Measurements from ENCODE around the gene PGAP1. TPM values are rescaled to one million over a fixed set of nuclear protein-coding genes. Genes with fewer than 3 reads are reported as not detected.

The PGAP1 gene
- total RNA-seq, 1 experiment from 2014 or later, result 3.5 TPM

DNA sequence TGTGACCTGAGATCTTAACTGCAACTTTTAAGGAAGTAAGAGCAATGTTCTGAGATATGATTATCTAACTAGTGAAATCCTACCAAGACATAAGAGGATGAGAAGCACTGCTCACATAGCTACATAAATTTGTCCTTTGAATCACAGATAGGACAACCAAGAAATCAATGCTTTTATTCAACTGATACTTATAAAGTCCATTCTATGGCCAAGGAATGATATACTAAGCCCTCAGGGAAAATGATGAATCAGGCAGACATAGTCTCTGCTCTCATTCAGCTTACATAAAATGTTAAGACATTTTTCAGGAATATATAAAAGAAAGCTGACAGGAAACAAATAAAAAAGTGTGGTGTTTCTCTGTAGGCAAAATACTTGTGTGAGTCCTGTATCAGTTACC is 39.1 kb downstream of the PGAP1 start:
- DNase-seq (no peak), ATAC-seq (peak; percentile 24; the same call in 1 of the 2 replicates)
- H2AFZ ChIP-seq (ENCODE audit: low read length), result no peak overlapping the region
- no peaks in the 10 kb centered on the region for H3F3A ChIP-seq (ENCODE audit: low read length, unreplicated experiment)
- H3K27me3 ChIP-seq (ENCODE audit: low read length), result no peaks in the 10 kb centered on the region
- no peak overlapping the region for H3K27ac ChIP-seq (ENCODE audit: low read length)
- H3K79me2 ChIP-seq (ENCODE audit: low read length), result no peaks in the 10 kb centered on the region
- no peak for TF ChIP-seq EZH2 (IDR thresholded peaks at IDR 0.05; ENCODE audit: low read length, unreplicated experiment)
- no peak for TF ChIP-seq EZH2phosphoT487 (IDR thresholded peaks at IDR 0.05; ENCODE audit: borderline replicate concordance, low read length)
- TF ChIP-seq, protein P1, sequence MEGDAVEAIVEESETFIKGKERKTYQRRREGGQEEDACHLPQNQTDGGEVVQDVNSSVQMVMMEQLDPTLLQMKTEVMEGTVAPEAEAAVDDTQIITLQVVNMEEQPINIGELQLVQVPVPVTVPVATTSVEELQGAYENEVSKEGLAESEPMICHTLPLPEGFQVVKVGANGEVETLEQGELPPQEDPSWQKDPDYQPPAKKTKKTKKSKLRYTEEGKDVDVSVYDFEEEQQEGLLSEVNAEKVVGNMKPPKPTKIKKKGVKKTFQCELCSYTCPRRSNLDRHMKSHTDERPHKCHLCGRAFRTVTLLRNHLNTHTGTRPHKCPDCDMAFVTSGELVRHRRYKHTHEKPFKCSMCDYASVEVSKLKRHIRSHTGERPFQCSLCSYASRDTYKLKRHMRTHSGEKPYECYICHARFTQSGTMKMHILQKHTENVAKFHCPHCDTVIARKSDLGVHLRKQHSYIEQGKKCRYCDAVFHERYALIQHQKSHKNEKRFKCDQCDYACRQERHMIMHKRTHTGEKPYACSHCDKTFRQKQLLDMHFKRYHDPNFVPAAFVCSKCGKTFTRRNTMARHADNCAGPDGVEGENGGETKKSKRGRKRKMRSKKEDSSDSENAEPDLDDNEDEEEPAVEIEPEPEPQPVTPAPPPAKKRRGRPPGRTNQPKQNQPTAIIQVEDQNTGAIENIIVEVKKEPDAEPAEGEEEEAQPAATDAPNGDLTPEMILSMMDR (conservative IDR thresholded peaks at IDR 0.05; ENCODE audit: low read depth, low read length), result no peak
- H3K9me3 ChIP-seq (ENCODE audit: low read length), result no peaks in the 10 kb centered on the region
- no peaks in the 10 kb centered on the region for H3K4me1 ChIP-seq (ENCODE audit: insufficient read depth, low read length)
- no peak overlapping the region for H3K4me2 ChIP-seq (ENCODE audit: low read length)
- POLR2A ChIA-PET (ENCODE audit: unreplicated experiment), result interaction anchor here (0.6 kb wide), 1 partner anchor 40 kb away, joined by 3 read pairs; no protein-coding TSS in a partner anchor
- no peak overlapping the region for H3K9ac ChIP-seq (ENCODE audit: low read length)
- no peaks in the 10 kb centered on the region; the same call in 1 of the 2 replicates for H3K36me3 ChIP-seq (ENCODE audit: low read depth, low read length)
- H3K4me3 ChIP-seq (ENCODE audit: low read length), result no peak overlapping the region
- CTCF ChIA-PET, result no interaction called here
- H3K9me2 ChIP-seq (replicated peaks; ENCODE audit: low read length), result no peaks in the 10 kb centered on the region
- BruUV-seq (replicated peaks), result no TSS peak
- no peaks in the 10 kb centered on the region for H4K20me1 ChIP-seq (ENCODE audit: low read length)
- intact Hi-C loops (cut with micrococcal nuclease), result no loop called here

- Histone ChIP-seq H2AFZ (ENCODE audit: low read length) (no peak overlapping the region), H3K27me3 (ENCODE audit: low read length) (no peaks in the 10 kb centered on the region), H3K36me3 (ENCODE audit: low read depth, low read length) (no peaks in the 10 kb centered on the region; the same call in 1 of the 2 replicates), H3K4me3 (ENCODE audit: low read length) (no peak overlapping the region), H3K27ac (ENCODE audit: low read length) (no peak overlapping the region), H3K4me2 (ENCODE audit: low read length) (no peak overlapping the region), H3K9ac (ENCODE audit: low read length) (no peak overlapping the region), H3F3A (ENCODE audit: low read length, unreplicated experiment) (no peaks in the 10 kb centered on the region), H4K20me1 (ENCODE audit: low read length) (no peaks in the 10 kb centered on the region), H3K9me3 (ENCODE audit: low read length) (no peaks in the 10 kb centered on the region), H3K4me1 (ENCODE audit: insufficient read depth, low read length) (no peaks in the 10 kb centered on the region), H3K9me2 (replicated peaks; ENCODE audit: low read length) (no peaks in the 10 kb centered on the region), H3K79me2 (ENCODE audit: low read length) (no peaks in the 10 kb centered on the region)
- intact Hi-C loops (cut with micrococcal nuclease), result no loop called here
- ChIA-PET POLR2A (ENCODE audit: unreplicated experiment) (no interaction called here), CTCF (interaction anchor here (0.6 kb wide), 1 partner anchor 266 kb away, joined by 12 read pairs; no protein-coding TSS in a partner anchor)
- BruUV-seq (replicated peaks), result no TSS peak
- ATAC-seq (no peak), DNase-seq (no peak)
- TF ChIP-seq, protein P1 (conservative IDR thresholded peaks at IDR 0.05; ENCODE audit: low read depth, low read length), result no peak
- TF ChIP-seq EZH2 (IDR thresholded peaks at IDR 0.05; ENCODE audit: low read length, unreplicated experiment), result no peak
- no peak for TF ChIP-seq EZH2phosphoT487 (IDR thresholded peaks at IDR 0.05; ENCODE audit: borderline replicate concordance, low read length)
These were observed 42.1 kb downstream of the PGAP1 start for GRCh38 chr2:196884368-196884767.

DNA sequence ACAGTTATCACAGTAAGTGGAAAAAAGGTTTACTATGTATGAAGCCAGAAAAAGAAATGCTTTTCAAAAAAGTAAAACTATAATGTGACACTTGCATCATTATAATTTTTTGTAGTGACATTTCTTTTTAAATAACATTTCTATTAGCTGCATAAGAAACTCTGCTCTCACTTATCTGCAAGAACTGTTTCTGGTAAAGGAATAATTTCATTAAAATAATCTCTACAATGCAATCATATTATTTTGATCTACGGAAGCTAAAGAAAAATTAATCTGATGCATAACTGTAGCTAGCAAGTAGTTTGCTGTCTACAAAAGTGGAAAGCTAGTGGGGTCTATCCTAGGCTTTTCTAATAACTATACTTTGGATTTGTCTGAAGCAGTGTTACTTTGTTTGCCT is 50.1 kb downstream of the PGAP1 start:
- H3F3A ChIP-seq (ENCODE audit: low read length, unreplicated experiment), result no peaks in the 10 kb centered on the region
- H3K79me2 ChIP-seq (ENCODE audit: low read length), result no peaks in the 10 kb centered on the region
- H3K4me1 ChIP-seq (ENCODE audit: insufficient read depth, low read length), result no peaks in the 10 kb centered on the region
- no peak for TF ChIP-seq EZH2phosphoT487 (IDR thresholded peaks at IDR 0.05; ENCODE audit: borderline replicate concordance, low read length)
- no peak for TF ChIP-seq EZH2 (IDR thresholded peaks at IDR 0.05; ENCODE audit: low read length, unreplicated experiment)
- TF ChIP-seq, protein P1 (conservative IDR thresholded peaks at IDR 0.05; ENCODE audit: low read depth, low read length), result no peak
- H3K4me3 ChIP-seq (ENCODE audit: low read length), result no peak overlapping the region
- no peaks in the 10 kb centered on the region for H3K9me2 ChIP-seq (replicated peaks; ENCODE audit: low read length)
- no peaks in the 10 kb centered on the region for H3K27me3 ChIP-seq (ENCODE audit: low read length)
- H2AFZ ChIP-seq (ENCODE audit: low read length), result no peak overlapping the region
- DNase-seq (no peak), ATAC-seq (no peak)
- H4K20me1 ChIP-seq (ENCODE audit: low read length), result no peaks in the 10 kb centered on the region
- H3K4me2 ChIP-seq (ENCODE audit: low read length), result no peak overlapping the region
- 0 out of 2 replicates have a peak, but pooled peaks cover 3% of the 10 kb centered on the region for H3K36me3 ChIP-seq (ENCODE audit: low read depth, low read length)
- no peak overlapping the region for H3K27ac ChIP-seq (ENCODE audit: low read length)
- CTCF ChIA-PET, result no interaction called here
- H3K9ac ChIP-seq (ENCODE audit: low read length), result no peak overlapping the region
- no peaks in the 10 kb centered on the region for H3K9me3 ChIP-seq (ENCODE audit: low read length)
- intact Hi-C loops (cut with micrococcal nuclease), result no loop called here
- POLR2A ChIA-PET (ENCODE audit: unreplicated experiment), result no interaction called here
- no TSS peak for BruUV-seq (replicated peaks)

All from PC-3 (cell line).